IMR-90 (cell line): ENCODE results near the gene CDHR2.

ENCODE experiments used
- CEBPB ChIP-seq: IDR thresholded peaks from 2 replicates; pipeline ENCODE4 v1.6.1; 2012; ENCODE audit warnings: low read depth, low read length, improper control_type of control experiment
- CTCF ChIP-seq: conservative IDR thresholded peaks from 2 replicates; pipeline ENCODE4 v1.5.1; 2012; ENCODE audit warnings: mild to moderate bottlenecking, low read depth, low read length, improper control_type of control experiment
- MAZ ChIP-seq: IDR thresholded peaks from 2 replicates; pipeline ENCODE4 v1.6.1; 2012; ENCODE audit warnings: low read depth, mild to moderate bottlenecking, low read length, improper control_type of control experiment, moderate library complexity, borderline replicate concordance
- POLR2A ChIP-seq: IDR thresholded peaks from 2 replicates; pipeline ENCODE4 v1.6.1; 2012; ENCODE audit warnings: mild to moderate bottlenecking, low read depth, low read length
- RAD21 ChIP-seq: IDR thresholded peaks from 2 replicates; pipeline ENCODE4 v1.6.1; 2012; ENCODE audit warnings: low read length, improper control_type of control experiment
- RCOR1 ChIP-seq: IDR thresholded peaks from 2 replicates; pipeline ENCODE4 v1.6.1; 2012; ENCODE audit warnings: mild to moderate bottlenecking, low read length, improper control_type of control experiment; ENCODE audit not compliant: insufficient replicate concordance
- USF2 ChIP-seq: fragments of 150-350 bp; IDR thresholded peaks from 2 replicates; pipeline ENCODE4 v1.6.1; 2017; ENCODE audit warnings: mild to moderate bottlenecking, antibody characterized with exemption, low read length, low read depth

- TF ChIP-seq CTCF (no peak), POLR2A (no peak), USF2 (no peak), RAD21 (no peak), MAZ (no peak), CEBPB (no peak), RCOR1 (no peak)
Observed at GRCh38 chr5:176568657-176569056, 19.5 kb downstream of the CDHR2 start.
